GM13977 (cell line): ENCODE data around the gene CPNE7.

Source experiments
- DNase-seq: peaks from one replicate; pipeline ENCODE4 v3.0.0; 2012; ENCODE audit warnings: low spot score
- CTCF ChIP-seq: IDR thresholded peaks from 2 replicates; pipeline ENCODE4 v1.5.1; 2012; ENCODE audit warnings: mild to moderate bottlenecking, control low read depth; ENCODE audit not compliant: insufficient read depth; ENCODE audit errors: extremely low read depth, missing control alignments
- in situ Hi-C: fragments of 300-500 bp; cut with MboI; formaldehyde crosslinking; loops from one replicate; pipeline ENCODE4 v1.12.0; 2022; ENCODE audit warnings: low sequenced_read_pairs, low pct_unique_long_range_greater_than_20kb, mixed read lengths, inconsistent platforms; ENCODE audit not compliant: unreplicated experiment

CPNE7 gene

DNA sequence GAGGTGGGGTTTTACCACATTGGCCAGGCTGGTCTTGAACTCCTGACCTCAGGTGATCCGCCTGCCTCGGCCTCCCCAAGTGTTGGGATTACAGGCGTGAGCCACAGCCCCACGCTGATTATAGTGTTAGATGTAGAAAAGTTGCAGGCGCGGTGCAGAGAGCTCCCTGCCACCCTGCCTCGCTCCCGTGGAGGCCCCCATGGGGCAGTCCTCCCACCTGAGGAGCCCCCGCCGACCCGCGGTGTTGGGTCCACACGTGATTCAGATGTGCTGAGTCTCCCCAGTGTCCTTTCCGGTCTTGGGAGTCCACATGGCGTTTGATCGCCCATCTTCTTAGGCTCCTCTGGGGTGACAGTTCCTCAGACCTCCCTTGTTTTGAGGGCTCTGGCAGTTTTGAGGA lies 20.3 kb upstream of the CPNE7 start:
- TF ChIP-seq CTCF: no peak
- in situ Hi-C loops: no loop called here
- DNase-seq: no peak

- in situ Hi-C loops: no loop called here
- no peak for TF ChIP-seq CTCF
- no peak for DNase-seq
These were observed 19.8 kb upstream of the CPNE7 start for GRCh38 chr16:89555780-89556179.

GRCh38 chr16:89556750-89557689 lies 18.5 kb upstream of the CPNE7 start:
- DNase-seq: peak; percentile 84
- in situ Hi-C loops: no loop called here
- TF ChIP-seq CTCF: peak; percentile 81

- no peak for TF ChIP-seq CTCF
- in situ Hi-C loops: no loop called here
These were observed 17.7 kb upstream of the CPNE7 start for GRCh38 chr16:89557690-89558490.

DNA sequence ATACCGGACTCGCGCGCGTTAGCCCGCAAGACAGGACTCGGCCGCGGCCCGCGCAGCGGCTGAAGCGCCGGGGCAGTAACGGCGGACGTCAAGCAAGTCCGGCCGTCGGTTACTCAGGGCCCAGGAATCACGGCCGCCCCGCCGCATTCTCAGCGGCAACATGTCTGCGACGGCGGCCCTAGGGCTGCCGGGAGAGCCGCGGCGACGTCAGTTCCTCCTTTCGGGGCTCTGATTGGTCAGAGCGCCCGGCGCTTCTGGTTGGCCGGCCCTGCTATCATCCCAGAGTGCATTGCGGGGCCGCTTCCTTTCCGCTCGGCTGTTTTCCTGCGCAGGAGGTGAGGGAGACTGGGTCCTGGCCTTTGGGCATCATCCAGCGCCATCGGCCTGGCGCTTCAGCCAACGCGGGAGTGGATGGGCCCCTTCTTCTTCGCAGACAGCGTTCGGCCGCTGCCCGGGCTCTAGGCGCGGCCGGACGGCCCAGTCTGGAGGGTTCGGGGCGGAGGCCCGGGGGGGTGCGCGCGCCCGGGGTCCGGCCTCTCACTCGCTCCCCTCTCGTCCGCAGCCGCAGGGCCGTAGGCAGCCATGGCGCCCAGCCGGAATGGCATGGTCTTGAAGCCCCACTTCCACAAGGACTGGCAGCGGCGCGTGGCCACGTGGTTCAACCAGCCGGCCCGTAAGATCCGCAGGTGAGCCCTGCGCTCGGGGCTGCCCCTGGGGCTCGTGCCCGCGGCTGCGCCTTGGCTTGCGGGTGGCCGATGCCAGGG lies 15.0 kb upstream of the CPNE7 start, which contains the start of gene RPL13:
Gene RPL13 (plus strand): TSS at position 305 of the 764 bp plus-strand sequence. CDS start 278 bp downstream, at position 583.
- in situ Hi-C loops: no loop called here
- no peak for TF ChIP-seq CTCF
- peak; percentile 99 for DNase-seq

More at GRCh38 chr16:89557690-89558490, 17.7 kb upstream of the CPNE7 start:
- no peak for DNase-seq
